Gastrocnemius medialis (tissue), 4 donors: ENCODE measurements around the gene GSK3B.

Experiments used
- POLR2A ChIP-seq, 2 donors: fragments of 450-650 bp; IDR thresholded peaks; one replicate each; pipeline ENCODE4 v1.6.1; 2017; ENCODE audit warnings: antibody characterized with exemption in 2 of 2, mild to moderate bottlenecking in 2 of 2, moderate library complexity in 2 of 2
- TF ChIP-seq, protein P1 (sequence below), 5 experiments: fragments of 450-650 bp in 3 of 5; fragments of 200-600 bp in 2 of 5; sonication (generic) in 2 of 5; IDR thresholded peaks in 4 of 5; conservative IDR thresholded peaks in 1 of 5; 1 replicate in 4 of 5; 2 replicates in 1 of 5; pipeline ENCODE4 v1.5.1; 2016 to 2019; ENCODE audit warnings: antibody characterized with exemption in 5 of 5, mild to moderate bottlenecking in 3 of 5, moderate library complexity in 3 of 5

- TF ChIP-seq, protein P1, sequence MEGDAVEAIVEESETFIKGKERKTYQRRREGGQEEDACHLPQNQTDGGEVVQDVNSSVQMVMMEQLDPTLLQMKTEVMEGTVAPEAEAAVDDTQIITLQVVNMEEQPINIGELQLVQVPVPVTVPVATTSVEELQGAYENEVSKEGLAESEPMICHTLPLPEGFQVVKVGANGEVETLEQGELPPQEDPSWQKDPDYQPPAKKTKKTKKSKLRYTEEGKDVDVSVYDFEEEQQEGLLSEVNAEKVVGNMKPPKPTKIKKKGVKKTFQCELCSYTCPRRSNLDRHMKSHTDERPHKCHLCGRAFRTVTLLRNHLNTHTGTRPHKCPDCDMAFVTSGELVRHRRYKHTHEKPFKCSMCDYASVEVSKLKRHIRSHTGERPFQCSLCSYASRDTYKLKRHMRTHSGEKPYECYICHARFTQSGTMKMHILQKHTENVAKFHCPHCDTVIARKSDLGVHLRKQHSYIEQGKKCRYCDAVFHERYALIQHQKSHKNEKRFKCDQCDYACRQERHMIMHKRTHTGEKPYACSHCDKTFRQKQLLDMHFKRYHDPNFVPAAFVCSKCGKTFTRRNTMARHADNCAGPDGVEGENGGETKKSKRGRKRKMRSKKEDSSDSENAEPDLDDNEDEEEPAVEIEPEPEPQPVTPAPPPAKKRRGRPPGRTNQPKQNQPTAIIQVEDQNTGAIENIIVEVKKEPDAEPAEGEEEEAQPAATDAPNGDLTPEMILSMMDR (IDR thresholded peaks at IDR 0.05 in 4 of 5, conservative IDR thresholded peaks at IDR 0.05 in 1 of 5), result no peak
- TF ChIP-seq POLR2A (IDR thresholded peaks at IDR 0.05), result no peak
Measured at GRCh38 chr3:119783255-119783654, 311.0 kb downstream of the GSK3B start.
